HG02623 (cell line): ENCODE results near the gene OR52H1.

Experiments
- ATAC-seq: cut with Tn5 transposase; IDR thresholded peaks from one replicate; pipeline ENCODE4 v1.9.1; 2021; ENCODE audit warnings: moderate library complexity; ENCODE audit not compliant: unreplicated experiment

Gene OR52H1

DNA sequence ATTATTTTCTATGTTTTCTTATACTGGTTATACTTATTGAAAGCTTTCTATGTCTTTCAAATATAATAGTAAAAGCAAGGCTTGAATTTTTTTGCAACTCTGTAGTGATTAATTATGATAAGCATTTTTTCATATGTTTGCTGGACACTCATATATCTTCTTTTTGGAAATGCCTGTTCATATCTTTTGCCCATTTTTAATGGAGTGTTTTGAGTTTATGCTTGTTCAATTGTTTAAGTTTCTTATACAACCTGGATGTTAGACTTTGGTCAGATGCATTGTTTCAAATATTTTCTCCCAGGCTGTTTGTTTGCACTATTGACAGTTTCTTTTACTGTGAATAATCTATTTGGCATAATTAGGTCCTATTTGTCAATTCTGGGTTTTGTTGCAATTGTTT is 11.9 kb downstream of the OR52H1 start:
- ATAC-seq, result no peak

- no peak for ATAC-seq
Observed at GRCh38 chr11:5534046-5534445, 14.3 kb downstream of the OR52H1 start.

DNA sequence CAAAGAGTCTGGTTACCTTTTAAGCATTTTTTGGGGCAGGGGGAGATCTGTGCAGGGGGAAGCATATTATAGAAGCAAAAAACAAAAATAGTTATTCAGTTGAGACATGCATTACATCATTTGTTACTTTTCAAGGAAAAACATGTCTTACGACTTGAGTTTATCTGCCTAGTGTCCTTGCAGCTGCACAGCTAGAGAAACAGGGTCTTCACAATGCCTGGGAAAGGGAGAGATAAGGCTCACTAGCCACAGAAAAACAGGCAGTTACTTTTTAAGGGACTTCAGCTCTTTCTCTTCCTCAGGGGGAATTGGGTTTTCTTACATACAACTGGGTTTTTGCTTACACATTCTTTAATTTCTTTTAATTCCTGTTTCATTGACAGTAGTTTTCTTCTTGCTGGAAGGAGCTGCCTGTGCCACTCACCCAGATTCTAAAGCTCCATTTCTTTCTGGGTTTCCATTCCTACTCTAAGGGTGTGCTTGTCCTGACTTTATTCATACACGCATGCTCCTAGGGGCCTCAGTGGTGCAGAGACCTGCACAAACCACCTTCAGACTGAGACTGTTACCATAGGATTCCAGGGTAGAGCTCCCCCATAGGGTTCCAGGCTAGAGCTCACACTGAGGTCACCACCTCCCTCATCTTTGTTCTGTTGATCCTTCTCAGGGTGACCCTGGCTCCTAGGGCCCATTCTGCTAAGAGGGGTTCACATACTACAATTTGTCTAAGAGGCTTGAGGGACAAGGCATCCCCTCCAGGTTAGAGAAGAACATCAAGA is 17.1 kb downstream of the OR52H1 start:
- no peak for ATAC-seq

- no peak for ATAC-seq
Observed at GRCh38 chr11:5528495-5528894, 19.8 kb downstream of the OR52H1 start.

DNA sequence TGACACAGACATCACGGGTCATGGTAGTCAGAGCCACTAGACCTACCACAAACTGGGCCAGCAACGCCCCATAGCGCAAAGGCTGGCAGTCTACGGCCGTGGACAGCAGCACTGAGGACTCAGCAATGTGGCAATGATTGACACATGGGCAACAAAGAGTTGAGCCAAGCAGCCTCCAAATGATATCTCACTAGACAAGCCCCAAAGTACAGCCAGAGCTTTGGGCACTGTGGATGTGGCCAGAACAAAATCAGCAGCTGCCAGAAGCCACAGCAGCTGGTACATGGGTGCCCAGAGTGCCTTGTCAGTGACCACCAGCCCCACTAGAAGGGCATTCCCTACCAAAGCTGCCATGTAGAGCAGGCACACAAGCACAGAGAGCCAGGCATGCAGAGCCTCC is 20.6 kb downstream of the OR52H1 start:
- no peak for ATAC-seq

- no peak for ATAC-seq
Observed at GRCh38 chr11:5524756-5525155, 23.6 kb downstream of the OR52H1 start.

- no peak for ATAC-seq
Observed at GRCh38 chr11:5522308-5522707, 26.0 kb downstream of the OR52H1 start.

- ATAC-seq, result no peak
Observed at GRCh38 chr11:5521540-5521939, 26.8 kb downstream of the OR52H1 start.

DNA sequence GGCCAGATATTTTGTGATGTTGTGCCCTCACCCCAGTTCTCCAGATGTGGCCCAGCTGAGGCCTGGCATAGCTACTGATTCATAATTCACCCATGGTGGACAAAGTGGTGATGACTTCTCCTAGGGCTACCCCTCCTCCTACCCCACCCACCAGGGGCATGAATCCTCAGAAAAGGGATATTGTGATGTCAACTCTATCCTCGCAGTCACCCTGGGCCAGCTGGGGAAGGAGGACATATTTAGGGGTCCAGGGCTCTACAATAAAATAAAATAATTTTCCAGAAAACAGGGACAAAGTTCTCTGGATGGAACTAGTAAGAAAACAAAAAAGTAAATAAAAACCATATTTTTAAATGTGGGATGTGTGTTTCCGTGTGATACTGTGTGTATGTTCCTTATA is 31.7 kb downstream of the OR52H1 start, which contains the start of gene UBQLNL:
Gene UBQLNL, minus strand, starts transcription at position 101 of the 400 bp plus-strand sequence. CDS start 258 bp downstream, outside the sequence.
- ATAC-seq, result no peak

DNA sequence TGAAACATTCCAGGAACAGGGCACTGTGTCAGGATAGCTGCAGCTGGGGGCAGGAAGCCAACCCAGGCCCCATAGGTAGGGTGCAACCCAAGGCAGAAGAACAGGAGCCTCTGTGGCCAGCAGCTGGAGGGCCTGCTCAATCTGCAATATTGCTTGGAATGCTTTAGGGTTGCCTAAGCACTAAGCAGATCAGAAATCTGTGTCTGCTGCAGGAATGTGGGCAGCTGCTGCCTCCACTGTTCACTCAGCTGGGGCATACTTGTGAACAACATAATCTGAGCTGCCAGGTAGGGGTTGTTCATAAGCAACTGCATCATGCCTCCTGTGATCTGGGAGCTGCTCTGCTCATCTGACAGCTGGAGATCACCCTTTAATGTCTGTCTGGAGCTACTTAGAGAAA is 33.5 kb downstream of the OR52H1 start:
- no peak for ATAC-seq

DNA sequence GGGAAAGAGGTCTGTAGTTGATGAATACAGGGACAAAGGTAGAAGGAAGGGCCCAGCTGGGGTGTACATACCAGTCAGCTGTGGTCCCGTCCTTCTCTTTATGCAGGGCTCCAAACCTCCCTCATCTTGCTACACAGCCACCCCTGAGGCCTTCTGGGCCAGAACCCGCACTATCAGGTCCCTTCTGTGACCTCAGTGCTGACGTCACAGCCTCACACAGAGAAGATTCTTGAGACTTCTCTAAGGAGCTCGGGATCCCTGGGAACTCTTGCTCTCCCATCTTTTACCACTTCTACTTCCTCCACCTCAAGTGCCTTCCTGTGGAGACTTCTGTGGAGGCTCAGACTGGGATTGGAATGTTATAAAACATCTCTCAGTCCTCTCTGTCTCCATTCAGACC is 38.5 kb downstream of the OR52H1 start, which contains the start of gene UBQLN3:
Gene UBQLN3, minus strand, starts transcription at position 155 of the 400 bp plus-strand sequence. CDS start 399 bp downstream, outside the sequence.
- no peak for ATAC-seq

- no peak for ATAC-seq
Observed at GRCh38 chr11:5508605-5509004, 39.7 kb downstream of the OR52H1 start.

- ATAC-seq, result no peak
Observed at GRCh38 chr11:5507933-5508305, 40.4 kb downstream of the OR52H1 start.

GRCh38 chr11:5507177-5507932 is 41.0 kb downstream of the OR52H1 start:
- no peak for ATAC-seq

DNA sequence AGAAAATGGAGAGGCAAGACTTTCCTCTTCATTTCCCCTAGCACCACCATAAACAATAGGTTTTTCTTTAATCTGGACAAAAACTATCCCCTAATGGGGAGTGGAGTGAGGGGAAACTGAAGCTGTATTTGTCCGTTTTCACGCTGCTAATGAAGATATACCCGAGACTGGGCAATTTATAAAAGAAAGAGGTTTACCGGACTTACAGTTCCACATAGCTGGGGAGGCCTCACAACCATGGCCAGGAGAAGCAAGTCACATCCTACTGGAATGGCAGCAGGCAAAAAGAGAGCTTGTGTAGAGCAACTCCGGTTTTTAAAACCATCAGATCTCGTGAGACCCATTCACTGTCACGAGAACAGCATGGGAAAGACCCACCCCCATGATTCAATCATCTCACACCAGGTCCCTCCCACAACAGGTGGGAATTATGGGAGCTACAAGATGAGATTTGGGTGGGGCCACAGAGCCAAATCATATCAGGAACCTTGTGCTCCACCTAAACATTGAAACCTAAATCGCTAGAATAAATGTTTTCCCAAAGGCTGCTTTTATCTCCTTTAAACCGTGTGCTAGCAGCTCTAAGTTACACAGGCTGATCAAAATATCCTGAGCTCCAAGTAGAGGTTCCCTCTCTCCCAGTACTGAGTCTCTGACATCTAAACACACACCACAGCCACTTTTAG is 42.8 kb downstream of the OR52H1 start:
- no peak for ATAC-seq

- ATAC-seq, result no peak
Observed at GRCh38 chr11:5504403-5504921, 43.9 kb downstream of the OR52H1 start.

DNA sequence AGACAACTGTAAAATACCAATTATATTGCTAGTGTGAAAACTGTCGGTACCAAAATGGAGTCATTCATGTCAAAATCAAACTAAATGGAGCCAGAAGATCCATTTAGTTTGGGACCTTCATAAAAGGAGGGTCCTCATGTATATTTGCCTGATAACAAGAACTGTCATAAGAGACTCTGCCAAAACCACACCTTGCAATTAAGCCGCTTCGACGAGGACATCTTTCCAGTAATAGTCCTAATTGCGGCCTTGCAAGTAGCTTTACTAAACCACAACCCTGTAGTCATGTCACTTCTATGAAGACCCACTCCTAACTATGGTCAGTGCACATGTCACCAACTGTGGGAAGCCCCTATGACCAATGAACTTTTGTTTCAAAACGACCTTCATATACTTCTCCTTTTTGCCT is 47.9 kb downstream of the OR52H1 start:
- no peak for ATAC-seq

GRCh38 chr11:5499671-5500070 is 48.7 kb downstream of the OR52H1 start:
- no peak for ATAC-seq
